ENCODE measurements around the gene RFX1. TPM values are rescaled to one million over a fixed set of nuclear protein-coding genes. Genes with fewer than 3 reads are reported as not detected.
"Not testable (repeated sequence)": the region's sequence is repeated elsewhere in the genome, so short reads cannot be mapped to it uniquely, and the experiment has no call there.

The RFX1 gene
- total RNA-seq, 2 experiments from 2014 or later: 13.8 to 14.0 TPM

GRCh38 chr19:13932149-13932637 is 73.9 kb downstream of the RFX1 start:
- H3K4me1 Mint-ChIP-seq (ENCODE audit: low read depth): no peaks in the 10 kb centered on the region
- peak overlapping the region; percentile 24 for H3K27ac Mint-ChIP-seq
- no peaks in the 10 kb centered on the region for H3K9me3 Mint-ChIP-seq
- CTCF ChIA-PET: interaction anchor here (1.2 kb wide), 1 partner anchor 127 kb away, joined by 3 read pairs; no protein-coding TSS in a partner anchor
- DNase-seq: no peak
- no peaks in the 10 kb centered on the region for H3K27me3 Mint-ChIP-seq (ENCODE audit: low read depth)
- H3K36me3 Mint-ChIP-seq (ENCODE audit: low read depth): peaks cover 5% of the 10 kb centered on the region
- intact Hi-C loops (cut with micrococcal nuclease): no loop called here
- no peak overlapping the region for H3K4me3 Mint-ChIP-seq

GRCh38 chr19:13931391-13932148 is 74.5 kb downstream of the RFX1 start:
- no peak for DNase-seq
- Mint-ChIP-seq H3K36me3 (ENCODE audit: low read depth) (peaks cover 12% of the 10 kb centered on the region), H3K4me1 (ENCODE audit: low read depth) (peaks cover 3% of the 10 kb centered on the region), H3K4me3 (no peak overlapping the region), H3K9me3 (no peaks in the 10 kb centered on the region), H3K27ac (no peak overlapping the region), H3K27me3 (ENCODE audit: low read depth) (no peaks in the 10 kb centered on the region)
- intact Hi-C loops (cut with micrococcal nuclease): no loop called here
- CTCF ChIA-PET: no interaction called here

- no peak overlapping the region for H3K27ac Mint-ChIP-seq
- no peaks in the 10 kb centered on the region for H3K27me3 Mint-ChIP-seq (ENCODE audit: low read depth)
- CTCF ChIA-PET: interaction anchor here (0.7 kb wide), 1 partner anchor 118 kb away, joined by 3 read pairs; no protein-coding TSS in a partner anchor
- H3K4me3 Mint-ChIP-seq: no peak overlapping the region
- intact Hi-C loops (cut with micrococcal nuclease): no loop called here
- peaks cover 6% of the 10 kb centered on the region for H3K4me1 Mint-ChIP-seq (ENCODE audit: low read depth)
- no peak for DNase-seq
- peaks cover 15% of the 10 kb centered on the region for H3K36me3 Mint-ChIP-seq (ENCODE audit: low read depth)
- H3K9me3 Mint-ChIP-seq: no peaks in the 10 kb centered on the region
Observed at GRCh38 chr19:13930402-13930801, 75.7 kb downstream of the RFX1 start.

- no peak overlapping the region for H3K27ac Mint-ChIP-seq
- no peak overlapping the region for H3K4me3 Mint-ChIP-seq
- intact Hi-C loops (cut with micrococcal nuclease): no loop called here
- no peak for DNase-seq
- H3K27me3 Mint-ChIP-seq (ENCODE audit: low read depth): no peaks in the 10 kb centered on the region
- peaks cover 16% of the 10 kb centered on the region for H3K36me3 Mint-ChIP-seq (ENCODE audit: low read depth)
- no peaks in the 10 kb centered on the region for H3K9me3 Mint-ChIP-seq
- CTCF ChIA-PET: no interaction called here
- peaks cover 6% of the 10 kb centered on the region for H3K4me1 Mint-ChIP-seq (ENCODE audit: low read depth)
Observed at GRCh38 chr19:13929956-13930355, 76.2 kb downstream of the RFX1 start.

- Mint-ChIP-seq H3K27ac (no peak overlapping the region), H3K27me3 (ENCODE audit: low read depth) (no peaks in the 10 kb centered on the region), H3K9me3 (no peaks in the 10 kb centered on the region), H3K36me3 (ENCODE audit: low read depth) (peaks cover 20% of the 10 kb centered on the region), H3K4me3 (no peak overlapping the region), H3K4me1 (ENCODE audit: low read depth) (peaks cover 6% of the 10 kb centered on the region)
- CTCF ChIA-PET: no interaction called here
- DNase-seq: no peak
- intact Hi-C loops (cut with micrococcal nuclease): no loop called here
Observed at GRCh38 chr19:13929340-13929739, 76.8 kb downstream of the RFX1 start.

- no peak for DNase-seq
- Mint-ChIP-seq H3K4me3 (no peak overlapping the region), H3K4me1 (ENCODE audit: low read depth) (peaks cover 6% of the 10 kb centered on the region), H3K36me3 (ENCODE audit: low read depth) (peaks cover 34% of the 10 kb centered on the region), H3K27ac (no peak overlapping the region), H3K9me3 (no peaks in the 10 kb centered on the region), H3K27me3 (ENCODE audit: low read depth) (no peaks in the 10 kb centered on the region)
- intact Hi-C loops (cut with micrococcal nuclease): no loop called here
- CTCF ChIA-PET: interaction anchor here (0.7 kb wide), 1 partner anchor 24 kb away, joined by 4 read pairs; no protein-coding TSS in a partner anchor
Observed at GRCh38 chr19:13926715-13927114, 79.4 kb downstream of the RFX1 start.

GRCh38 chr19:13926010-13926409 is 80.1 kb downstream of the RFX1 start:
- Mint-ChIP-seq H3K27me3 (ENCODE audit: low read depth) (no peaks in the 10 kb centered on the region), H3K36me3 (ENCODE audit: low read depth) (peaks cover 41% of the 10 kb centered on the region), H3K27ac (no peak overlapping the region), H3K4me1 (ENCODE audit: low read depth) (peaks cover 6% of the 10 kb centered on the region), H3K9me3 (peaks cover 3% of the 10 kb centered on the region), H3K4me3 (no peak overlapping the region)
- CTCF ChIA-PET: interaction anchor here (0.6 kb wide), 1 partner anchor 145 kb away, joined by 3 read pairs; no protein-coding TSS in a partner anchor
- intact Hi-C loops (cut with micrococcal nuclease): no loop called here
- no peak for DNase-seq

GRCh38 chr19:13923194-13923987 is 82.7 kb downstream of the RFX1 start:
- intact Hi-C loops (cut with micrococcal nuclease): no loop called here
- Mint-ChIP-seq H3K27me3 (ENCODE audit: low read depth) (no peaks in the 10 kb centered on the region), H3K9me3 (peaks cover 4% of the 10 kb centered on the region), H3K4me1 (ENCODE audit: low read depth) (peaks cover 6% of the 10 kb centered on the region), H3K27ac (no peak overlapping the region), H3K4me3 (no peak overlapping the region), H3K36me3 (ENCODE audit: low read depth) (peaks cover 51% of the 10 kb centered on the region)
- no peak for DNase-seq
- CTCF ChIA-PET: interaction anchor here (2.5 kb wide), 1 partner anchor 136 kb away, joined by 6 read pairs; no protein-coding TSS in a partner anchor

GRCh38 chr19:13922118-13922517 is 84.0 kb downstream of the RFX1 start:
- H3K4me3 Mint-ChIP-seq; H3K27ac Mint-ChIP-seq; DNase-seq; H3K9me3 Mint-ChIP-seq; H3K27me3 Mint-ChIP-seq (ENCODE audit: low read depth); H3K4me1 Mint-ChIP-seq (ENCODE audit: low read depth); CTCF ChIA-PET; intact Hi-C loops (cut with micrococcal nuclease): not testable (repeated sequence)
- peaks cover 48% of the 10 kb centered on the region for H3K36me3 Mint-ChIP-seq (ENCODE audit: low read depth)

GRCh38 chr19:13920940-13921747 is 85.0 kb downstream of the RFX1 start:
- Mint-ChIP-seq H3K9me3 (peaks cover 4% of the 10 kb centered on the region), H3K36me3 (ENCODE audit: low read depth) (peaks cover 42% of the 10 kb centered on the region), H3K27ac (peak overlapping the region; percentile 61), H3K4me3 (no peak overlapping the region), H3K27me3 (ENCODE audit: low read depth) (no peaks in the 10 kb centered on the region), H3K4me1 (ENCODE audit: low read depth) (no peaks in the 10 kb centered on the region)
- intact Hi-C loops (cut with micrococcal nuclease): no loop called here
- DNase-seq: peak; percentile 59
- CTCF ChIA-PET: interaction anchor here (0.6 kb wide), 1 partner anchor 85 kb away, joined by 3 read pairs; the partner anchor contains the start of gene RFX1

- CTCF ChIA-PET: no interaction called here
- no peak for DNase-seq
- H3K9me3 Mint-ChIP-seq: peaks cover 4% of the 10 kb centered on the region
- H3K4me3 Mint-ChIP-seq: no peak overlapping the region
- no peak overlapping the region for H3K27ac Mint-ChIP-seq
- intact Hi-C loops (cut with micrococcal nuclease): no loop called here
- no peaks in the 10 kb centered on the region for H3K4me1 Mint-ChIP-seq (ENCODE audit: low read depth)
- peaks cover 39% of the 10 kb centered on the region for H3K36me3 Mint-ChIP-seq (ENCODE audit: low read depth)
- no peaks in the 10 kb centered on the region for H3K27me3 Mint-ChIP-seq (ENCODE audit: low read depth)
Observed at GRCh38 chr19:13920524-13920923, 85.6 kb downstream of the RFX1 start.

Data from activated naive CD4-positive, alpha-beta T cell treated with anti-CD3 and anti-CD28 coated beads for 36 hours (primary cell).